ENCODE results near the gene TRIM25. TPM values are rescaled to one million over a fixed set of nuclear protein-coding genes. Genes with fewer than 3 reads are reported as not detected.

Gene TRIM25
- total RNA-seq, 1 donor from 2014 or later, result 19.2 TPM

GRCh38 chr17:56937687-56938086 is 23.8 kb upstream of the TRIM25 start:
- H3K4me3 Mint-ChIP-seq (ENCODE audit: unreplicated experiment), result no peak overlapping the region

GRCh38 chr17:56936697-56937322 is 23.0 kb upstream of the TRIM25 start:
- DNase-seq (ENCODE audit: low spot score), result no peak
- Mint-ChIP-seq H3K36me3 (ENCODE audit: low read depth) (peaks cover 22% of the 10 kb centered on the region), H3K9me3 (ENCODE audit: low read depth) (no peaks in the 10 kb centered on the region), H3K4me3 (ENCODE audit: unreplicated experiment) (no peak overlapping the region), H3K27ac (ENCODE audit: unreplicated experiment) (no peak overlapping the region), H3K27me3 (ENCODE audit: low read depth) (no peaks in the 10 kb centered on the region), H3K4me1 (ENCODE audit: low read depth) (no peaks in the 10 kb centered on the region)
- TF ChIP-seq CTCF (IDR thresholded peaks at IDR 0.05), result no peak

More at GRCh38 chr17:56937687-56938086, 23.8 kb upstream of the TRIM25 start:
- Mint-ChIP-seq H3K9me3 (ENCODE audit: low read depth) (no peaks in the 10 kb centered on the region), H3K27me3 (ENCODE audit: low read depth) (no peaks in the 10 kb centered on the region), H3K4me1 (ENCODE audit: low read depth) (no peaks in the 10 kb centered on the region), H3K36me3 (ENCODE audit: low read depth) (peaks cover 22% of the 10 kb centered on the region), H3K27ac (ENCODE audit: unreplicated experiment) (no peak overlapping the region)
- no peak for TF ChIP-seq CTCF (IDR thresholded peaks at IDR 0.05)
- DNase-seq (ENCODE audit: low spot score), result no peak

GRCh38 chr17:56935461-56935860 is 21.6 kb upstream of the TRIM25 start:
- no peak for DNase-seq (ENCODE audit: low spot score)
- no peak for TF ChIP-seq CTCF (IDR thresholded peaks at IDR 0.05)
- no peaks in the 10 kb centered on the region for H3K4me1 Mint-ChIP-seq (ENCODE audit: low read depth)
- no peak overlapping the region for H3K4me3 Mint-ChIP-seq (ENCODE audit: unreplicated experiment)
- peaks cover 19% of the 10 kb centered on the region for H3K36me3 Mint-ChIP-seq (ENCODE audit: low read depth)
- no peak overlapping the region for H3K27ac Mint-ChIP-seq (ENCODE audit: unreplicated experiment)
- H3K9me3 Mint-ChIP-seq (ENCODE audit: low read depth), result peaks cover 4% of the 10 kb centered on the region
- H3K27me3 Mint-ChIP-seq (ENCODE audit: low read depth), result no peaks in the 10 kb centered on the region

- H3K27me3 Mint-ChIP-seq (ENCODE audit: low read depth), result no peaks in the 10 kb centered on the region
- H3K27ac Mint-ChIP-seq (ENCODE audit: unreplicated experiment), result no peak overlapping the region
- peaks cover 17% of the 10 kb centered on the region for H3K36me3 Mint-ChIP-seq (ENCODE audit: low read depth)
- H3K4me3 Mint-ChIP-seq (ENCODE audit: unreplicated experiment), result no peak overlapping the region
- TF ChIP-seq CTCF (IDR thresholded peaks at IDR 0.05), result no peak
- H3K9me3 Mint-ChIP-seq (ENCODE audit: low read depth), result peaks cover 13% of the 10 kb centered on the region
- H3K4me1 Mint-ChIP-seq (ENCODE audit: low read depth), result no peaks in the 10 kb centered on the region
- DNase-seq (ENCODE audit: low spot score), result no peak
Measured at GRCh38 chr17:56934280-56934679, 20.4 kb upstream of the TRIM25 start.

- Mint-ChIP-seq H3K36me3 (ENCODE audit: low read depth) (peaks cover 17% of the 10 kb centered on the region), H3K27ac (ENCODE audit: unreplicated experiment) (no peak overlapping the region), H3K4me3 (ENCODE audit: unreplicated experiment) (no peak overlapping the region), H3K27me3 (ENCODE audit: low read depth) (no peaks in the 10 kb centered on the region), H3K4me1 (ENCODE audit: low read depth) (no peaks in the 10 kb centered on the region), H3K9me3 (ENCODE audit: low read depth) (peaks cover 15% of the 10 kb centered on the region)
- DNase-seq (ENCODE audit: low spot score), result no peak
- TF ChIP-seq CTCF (IDR thresholded peaks at IDR 0.05), result no peak
Measured at GRCh38 chr17:56933868-56934267, 20.0 kb upstream of the TRIM25 start.
